Esophagus squamous epithelium (tissue), 4 donors: ENCODE results near the gene SH3RF1.

ENCODE experiments used
- CTCF ChIP-seq, 6 experiments: fragments of 450-650 bp in 4 of 6; fragments of 200-600 bp in 2 of 6; sonication (generic) in 2 of 6; IDR thresholded peaks; one replicate each; pipeline ENCODE4 v1.5.1; 2016 to 2019; ENCODE audit warnings: antibody characterized with exemption in 6 of 6, mild to moderate bottlenecking in 4 of 6, moderate library complexity in 4 of 6
- POLR2A ChIP-seq, 4 donors: fragments of 450-650 bp; IDR thresholded peaks; one replicate each; pipeline ENCODE4 v1.6.1; 2017; ENCODE audit warnings: antibody characterized with exemption in 4 of 4, mild to moderate bottlenecking in 4 of 4, moderate library complexity in 3 of 4

DNA sequence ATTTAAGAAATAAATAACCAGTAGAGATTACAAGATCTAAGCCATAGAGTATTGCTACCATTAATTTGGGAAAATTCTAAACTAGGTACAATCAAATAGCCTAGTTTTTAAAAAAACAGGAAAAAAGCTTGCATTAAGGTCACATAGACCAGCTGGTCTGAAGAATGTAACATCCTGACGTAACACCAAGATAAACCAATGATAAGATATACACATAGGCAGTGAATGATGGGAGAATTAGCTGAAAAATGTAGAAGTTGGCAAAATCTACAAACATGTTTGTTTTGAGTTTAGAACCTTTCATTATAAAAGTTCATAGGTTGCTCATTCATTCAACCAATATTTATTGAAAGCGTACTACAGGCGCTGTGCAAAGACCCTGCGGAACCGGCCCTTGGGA lies 120.0 kb downstream of the SH3RF1 start:
- TF ChIP-seq POLR2A (IDR thresholded peaks at IDR 0.05) = no peak
- TF ChIP-seq CTCF (IDR thresholded peaks at IDR 0.05) = no peak
